Ovary (tissue), 9 donors: Measurements from ENCODE around the gene ASAP2. TPM values are rescaled to one million over a fixed set of nuclear protein-coding genes. Genes with fewer than 3 reads are reported as not detected.

Experiments used
- DNase-seq, 5 donors: peaks; one replicate each; pipeline ENCODE4 v3.0.0-alpha.2; 2019 to 2020
- H3K27ac ChIP-seq, 2 donors: fragments of 200-600 bp; one replicate each; pipeline versions ENCODE4 v1.5.1 to v1.8.0; 2019 to 2022
- H3K27me3 ChIP-seq: fragments of 200-600 bp; one replicate; pipeline ENCODE4 v1.8.0; 2022
- H3K36me3 ChIP-seq: fragments of 200-600 bp; sonication (generic); one replicate; pipeline ENCODE4 v1.5.1; 2019
- H3K4me1 ChIP-seq: one replicate; pipeline ENCODE4 v1.8.1; 2013; ENCODE audit warnings: mild to moderate bottlenecking, moderate library complexity; ENCODE audit not compliant: insufficient read depth
- H3K4me3 ChIP-seq: fragments of 200-600 bp; sonication (generic); one replicate; pipeline ENCODE4 v1.5.1; 2017
- H3K9me3 ChIP-seq, 2 donors: fragments of 200-600 bp in 1 of 2; sonication (generic) in 1 of 2; one replicate each; pipeline versions ENCODE4 v1.5.1 to v1.8.1; 2013 to 2019; ENCODE audit warnings: mild to moderate bottlenecking in 1 of 2, moderate library complexity in 1 of 2
- EP300 ChIP-seq: sonication (generic); formaldehyde crosslinking; IDR thresholded peaks from one replicate; pipeline ENCODE4 v1.6.1; 2017; ENCODE audit warnings: antibody characterized with exemption
- POLR2A ChIP-seq: fragments of 450-650 bp; IDR thresholded peaks from one replicate; pipeline ENCODE4 v1.6.1; 2017; ENCODE audit warnings: antibody characterized with exemption, mild to moderate bottlenecking, moderate library complexity
- WGBS, 3 donors: extraction: QIAGEN DNeasy Blood & Tissue Kit in 1 of 3; methylation state at CpG; one replicate each; pipeline versions ENCODE4 v1.1.5 to v1.1.7; 2013 to 2017; 5-methylcytosine and 5-hydroxymethylcytosine counted together
- intact Hi-C, 4 donors: fragments of 100-400 bp; cut with DNase I; formaldehyde crosslinking; loops; one replicate each; pipeline versions ENCODE4 v1.11.0 to v1.15.1; 2022 to 2023
- polyA plus RNA-seq, 2 donors: library from polyadenylated mRNA; stranded (reverse); fragments of 200-250 nt in 1 of 2; fragments of 350-450 nt in 1 of 2; fragmentation: Illumina TruSeq in 1 of 2; extraction: RNeasy Lipid Tissue Mini Kit (QIAGEN cat#74804) in 1 of 2; gene quantifications; one replicate each; pipeline ENCODE4 v1.2.3, GENCODE V29; 2013 to 2014
- total RNA-seq, 7 donors: library from RNA; depleted of rRNA in 2 of 7; stranded (reverse); fragments of >200 nt in 2 of 7; fragmentation: NEBNext Ultra II Directional in 3 of 7; extraction: Animal tissue kit (Norgen Biotek cat#: 25700) in 3 of 7; gene quantifications; one replicate each; pipeline versions ENCODE4 v1.1.0 to v1.2.4, GENCODE V29; 2016 to 2023
- TF ChIP-seq, protein P1 (sequence below), 3 donors: fragments of 450-650 bp in 2 of 3; fragments of 200-600 bp in 1 of 3; IDR thresholded peaks; one replicate each; pipeline versions ENCODE4 v1.5.1 to v1.8.0; 2016 to 2022; ENCODE audit warnings: antibody characterized with exemption in 3 of 3, mild to moderate bottlenecking in 1 of 3
- donor health status: DM: no; HTN: no; CAD: no; lungs with moderate emphysema.
- donor health status: DM: no; HTN: no; CAD: no.
- donor health status: Bipolar disorder and iron deficiency.
- donor health status: DM: yes; HTN: yes; CAD: no.
- donor health status: DM: no; HTN: no; CAD: no.
- donor health status: DM: yes; HTN: yes; CAD: no.

ASAP2 gene
- total and polyA plus RNA-seq, 9 donors, result 10.3 to 22.7 (median 15.5) TPM

DNA sequence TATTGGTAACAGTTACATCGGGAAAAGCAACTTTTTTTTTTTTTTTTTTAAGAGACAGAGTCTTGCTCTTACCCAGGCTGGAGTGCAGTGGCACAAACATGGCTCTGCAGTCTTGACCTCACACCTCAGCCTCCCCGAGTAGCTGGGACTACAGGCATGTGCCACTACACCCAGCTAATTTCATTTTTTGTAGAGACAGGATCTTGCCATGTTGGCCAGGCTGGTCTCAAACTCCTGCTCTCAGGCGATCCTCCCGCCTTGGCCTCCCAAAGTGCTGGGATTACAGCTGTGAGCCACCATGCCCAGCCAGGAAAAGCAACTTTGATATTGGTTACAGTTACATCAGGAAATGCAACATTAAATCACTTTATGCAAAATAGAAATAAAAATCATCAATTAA lies 212.1 kb downstream of the ASAP2 start:
- H3K27me3 ChIP-seq, result no peaks in the 10 kb centered on the region
- DNase-seq, result no peak
- intact Hi-C loops, result no loop called here
- no peak overlapping the region for H3K4me3 ChIP-seq
- peaks cover 6% of the 10 kb centered on the region for H3K4me1 ChIP-seq
- TF ChIP-seq, protein P1, sequence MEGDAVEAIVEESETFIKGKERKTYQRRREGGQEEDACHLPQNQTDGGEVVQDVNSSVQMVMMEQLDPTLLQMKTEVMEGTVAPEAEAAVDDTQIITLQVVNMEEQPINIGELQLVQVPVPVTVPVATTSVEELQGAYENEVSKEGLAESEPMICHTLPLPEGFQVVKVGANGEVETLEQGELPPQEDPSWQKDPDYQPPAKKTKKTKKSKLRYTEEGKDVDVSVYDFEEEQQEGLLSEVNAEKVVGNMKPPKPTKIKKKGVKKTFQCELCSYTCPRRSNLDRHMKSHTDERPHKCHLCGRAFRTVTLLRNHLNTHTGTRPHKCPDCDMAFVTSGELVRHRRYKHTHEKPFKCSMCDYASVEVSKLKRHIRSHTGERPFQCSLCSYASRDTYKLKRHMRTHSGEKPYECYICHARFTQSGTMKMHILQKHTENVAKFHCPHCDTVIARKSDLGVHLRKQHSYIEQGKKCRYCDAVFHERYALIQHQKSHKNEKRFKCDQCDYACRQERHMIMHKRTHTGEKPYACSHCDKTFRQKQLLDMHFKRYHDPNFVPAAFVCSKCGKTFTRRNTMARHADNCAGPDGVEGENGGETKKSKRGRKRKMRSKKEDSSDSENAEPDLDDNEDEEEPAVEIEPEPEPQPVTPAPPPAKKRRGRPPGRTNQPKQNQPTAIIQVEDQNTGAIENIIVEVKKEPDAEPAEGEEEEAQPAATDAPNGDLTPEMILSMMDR (IDR thresholded peaks at IDR 0.05), result no peak
- TF ChIP-seq POLR2A (no peak), EP300 (no peak)
- no peaks in the 10 kb centered on the region for H3K36me3 ChIP-seq
- H3K9me3 ChIP-seq, result no peaks in the 10 kb centered on the region
- WGBS, 3 donors, result 89 to 94% (median 89%) methylated on average over 4 of the region's 4 CpGs
- H3K27ac ChIP-seq, result no peak overlapping the region

DNA sequence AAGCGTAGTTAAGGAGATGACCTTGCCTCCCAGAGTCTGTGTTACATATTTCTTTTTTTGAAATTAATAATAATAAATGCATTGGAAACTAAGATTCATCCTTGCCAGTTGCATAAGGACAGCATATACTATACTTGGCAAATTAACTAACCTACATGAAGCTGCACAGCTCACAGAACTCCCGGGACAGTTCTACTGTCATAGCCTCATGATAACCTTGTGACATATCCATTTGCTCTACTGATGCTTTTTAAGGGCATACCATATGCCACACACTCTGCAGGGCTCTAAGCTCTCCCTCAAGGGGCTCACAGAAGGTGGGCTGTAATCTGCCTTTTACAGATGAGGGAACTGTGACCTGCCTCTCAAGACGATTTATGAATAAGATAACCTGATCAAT lies 212.9 kb downstream of the ASAP2 start:
- Histone ChIP-seq H3K27me3 (no peaks in the 10 kb centered on the region), H3K27ac (no peak overlapping the region), H3K4me3 (no peak overlapping the region), H3K4me1 (peaks cover 6% of the 10 kb centered on the region), H3K36me3 (no peaks in the 10 kb centered on the region), H3K9me3 (no peaks in the 10 kb centered on the region)
- 75 to 82% (median 82%) methylated on average over 3 of the region's 3 CpGs for WGBS, 3 donors
- DNase-seq, result no peak
- intact Hi-C loops, result no loop called here
- TF ChIP-seq, protein P1 (IDR thresholded peaks at IDR 0.05), result no peak
- TF ChIP-seq POLR2A (no peak), EP300 (no peak)

DNA sequence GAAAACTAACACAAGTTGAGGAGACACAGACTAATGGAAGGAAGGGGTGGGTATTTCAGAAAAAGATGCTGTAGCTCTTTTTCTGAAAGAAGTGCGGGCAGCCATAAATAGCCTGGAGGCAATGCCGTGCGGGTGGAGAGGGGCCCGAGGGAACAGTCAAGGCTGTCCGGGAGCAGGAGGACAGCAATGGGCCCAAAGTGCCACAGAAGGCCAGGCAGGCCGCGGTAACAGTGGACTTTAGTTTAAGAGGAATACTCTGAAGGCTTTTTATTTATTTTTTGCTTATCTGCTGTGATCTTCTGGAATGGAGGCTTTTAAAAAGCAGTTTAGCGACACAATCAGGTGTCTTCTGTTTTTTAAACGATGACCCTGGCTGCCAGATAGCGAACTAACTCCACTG lies 213.9 kb downstream of the ASAP2 start:
- Histone ChIP-seq H3K27ac (no peak overlapping the region), H3K27me3 (no peaks in the 10 kb centered on the region), H3K9me3 (no peaks in the 10 kb centered on the region), H3K4me1 (peaks cover 6% of the 10 kb centered on the region), H3K36me3 (no peaks in the 10 kb centered on the region), H3K4me3 (no peak overlapping the region)
- no peak for DNase-seq
- intact Hi-C loops, result loop anchor here in 1 of 4 donors (10.0 kb wide), 2 partner anchors 54 to 276 kb away; partner anchors contain the start of gene IAH1
- TF ChIP-seq, protein P1 (IDR thresholded peaks at IDR 0.05), result no peak
- TF ChIP-seq EP300 (no peak), POLR2A (no peak)
- WGBS, 3 donors, result 84 to 89% (median 86%) methylated on average over 10 of the region's 10 CpGs

DNA sequence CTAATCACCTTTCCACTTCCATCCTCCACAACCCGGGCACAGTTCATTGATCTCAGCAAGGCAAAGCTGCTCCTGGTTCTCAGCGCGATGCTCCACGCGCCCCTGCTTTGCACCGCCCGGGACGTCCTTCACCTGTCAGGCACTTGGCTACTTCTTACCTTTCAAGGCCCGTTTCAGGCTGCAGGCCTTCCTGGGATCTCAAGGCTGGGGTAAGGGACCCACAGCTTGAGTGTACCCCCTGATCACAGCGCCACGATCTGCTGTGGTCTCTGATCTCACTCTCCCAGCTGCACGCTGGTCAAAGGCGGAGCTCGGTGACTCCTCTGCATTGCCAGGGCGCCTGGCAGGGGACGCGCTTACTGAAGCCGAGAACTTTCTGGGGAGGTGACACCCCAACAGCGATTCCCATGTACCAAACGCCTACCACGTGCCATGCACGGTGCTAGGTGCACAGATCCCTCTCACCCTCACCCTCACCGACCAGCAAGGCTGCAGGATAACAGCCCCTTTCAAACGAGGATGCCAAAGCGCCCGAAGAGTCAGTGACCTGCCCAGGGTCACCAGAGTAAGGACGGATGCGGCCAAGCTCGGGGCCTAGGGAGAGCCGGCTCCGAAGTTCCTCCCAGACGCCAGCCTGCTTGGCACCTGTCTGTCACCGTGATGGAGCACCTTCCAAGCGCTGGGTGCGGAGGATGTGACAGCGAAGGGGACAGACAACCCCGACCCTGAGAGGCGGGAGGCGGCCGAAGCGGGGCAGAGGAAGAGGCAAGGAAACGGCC lies 215.9 kb downstream of the ASAP2 start:
- Histone ChIP-seq H3K36me3 (no peaks in the 10 kb centered on the region), H3K9me3 (no peaks in the 10 kb centered on the region), H3K4me1 (peaks cover 6% of the 10 kb centered on the region), H3K27ac (peak overlapping the region; percentile 66 to 90), H3K4me3 (peak overlapping the region; percentile 74), H3K27me3 (no peaks in the 10 kb centered on the region)
- WGBS, 3 donors, result 1 to 2% (median 2%) methylated on average over 30 to 42 of the region's 42 CpGs
- TF ChIP-seq, protein P1 (IDR thresholded peaks at IDR 0.05), result no peak
- no peak for TF ChIP-seq EP300
- TF ChIP-seq POLR2A, result no peak
- intact Hi-C loops, result loop anchor here in 1 of 4 donors (10.0 kb wide), 2 partner anchors 52 to 278 kb away; partner anchors contain the start of gene IAH1
- peak in 3 of 5 donors; percentile 39 to 54 (median 46) for DNase-seq
